Adipose tissue (tissue), 3 donors: ENCODE measurements around the gene SYT1. TPM values are rescaled to one million over a fixed set of nuclear protein-coding genes. Genes with fewer than 3 reads are reported as not detected.

Source experiments
- H3K27ac ChIP-seq: one replicate; pipeline ENCODE4 v1.5.1; 2013; ENCODE audit warnings: low read depth, low read length
- WGBS, 3 donors: extraction: QIAGEN DNeasy Blood & Tissue Kit; methylation state at CpG; one replicate each; pipeline ENCODE4 v1.1.7; 2013; 5-methylcytosine and 5-hydroxymethylcytosine counted together
- polyA plus RNA-seq, 3 donors: library from polyadenylated mRNA; stranded (reverse); fragments of 200-250 nt; gene quantifications; one replicate each; pipeline ENCODE4 v1.2.3, GENCODE V29; 2013
- donor health status: healthy with polysubstance abuse.
- donor health status: Bipolar disorder and iron deficiency.
- donor health status: healthy.

The SYT1 gene
- polyA plus RNA-seq, 3 donors = 0.10 to 0.59 (median 0.22) TPM

GRCh38 chr12:79455286-79455685 is 590.7 kb downstream of the SYT1 start:
- 49 to 70% (median 52%) methylated on average over 2 of the region's 2 CpGs for WGBS, 3 donors
- H3K27ac ChIP-seq = no peak overlapping the region

- WGBS, 3 donors = 43 to 63% (median 52%) methylated on average over 4 of the region's 4 CpGs
Measured at GRCh38 chr12:79482323-79482722, 617.7 kb downstream of the SYT1 start.

GRCh38 chr12:79482921-79483320 is 618.3 kb downstream of the SYT1 start:
- H3K27ac ChIP-seq = no peak overlapping the region
- 68 to 76% (median 74%) methylated on average over 2 of the region's 2 CpGs for WGBS, 3 donors

More at GRCh38 chr12:79482323-79482722, 617.7 kb downstream of the SYT1 start:
- H3K27ac ChIP-seq = no peak overlapping the region

- H3K27ac ChIP-seq = no peak overlapping the region
- 67 to 82% (median 81%) methylated on average over 3 of the region's 3 CpGs for WGBS, 3 donors
Measured at GRCh38 chr12:79486154-79486553, 621.6 kb downstream of the SYT1 start.

GRCh38 chr12:79487386-79488110 is 623.0 kb downstream of the SYT1 start:
- H3K27ac ChIP-seq = no peak overlapping the region
- 29 to 80% (median 72%) methylated on average over 3 of the region's 3 CpGs for WGBS, 3 donors
